H7 (cell line): ENCODE results near the gene SIM2. TPM values are rescaled to one million over a fixed set of nuclear protein-coding genes. Genes with fewer than 3 reads are reported as not detected.
"Not testable (repeated sequence)": the region's sequence is repeated elsewhere in the genome, so short reads cannot be mapped to it uniquely, and the experiment has no call there.

Source experiments
- DNase-seq: peaks from one replicate; pipeline ENCODE4 v3.0.0; 2012
- H3K27me3 ChIP-seq: 2 replicates; pipeline ENCODE4 v1.6.0; 2011; ENCODE audit warnings: mild to moderate bottlenecking, low read length; ENCODE audit not compliant: control insufficient read depth, insufficient read depth
- H3K36me3 ChIP-seq: replicated peaks from 2 replicates; pipeline ENCODE4 v1.5.1; 2011; ENCODE audit warnings: low read length; ENCODE audit not compliant: control insufficient read depth, insufficient read depth
- H3K4me3 ChIP-seq: 2 replicates; pipeline ENCODE4 v1.5.1; 2011; ENCODE audit warnings: low read depth, mild to moderate bottlenecking, control low read depth, low read length, moderate library complexity; ENCODE audit not compliant: insufficient read depth
- total RNA-seq: library from RNA; depleted of rRNA; stranded (reverse); fragments of >200 nt; shearing (Covaris generic); gene quantifications from 2 replicates; pipeline ENCODE4 v1.2.3, GENCODE V29; 2014

The SIM2 gene
- total RNA-seq, 1 experiment from 2014 or later, result 0.07 TPM

GRCh38 chr21:36672296-36672695 is 26.6 kb upstream of the SIM2 start:
- not testable (repeated sequence) for H3K27me3 ChIP-seq, DNase-seq, H3K36me3 ChIP-seq, H3K4me3 ChIP-seq

GRCh38 chr21:36672737-36673136 is 26.2 kb upstream of the SIM2 start:
- no peak for DNase-seq

GRCh38 chr21:36676039-36676950 is 22.6 kb upstream of the SIM2 start:
- DNase-seq, result peak; percentile 57

More at GRCh38 chr21:36672737-36673136, 26.2 kb upstream of the SIM2 start:
- no peak overlapping the region for H3K4me3 ChIP-seq
- H3K36me3 ChIP-seq, result no peaks in the 10 kb centered on the region
- peaks cover 1% of the 10 kb centered on the region; the same call in 1 of the 2 replicates for H3K27me3 ChIP-seq

DNA sequence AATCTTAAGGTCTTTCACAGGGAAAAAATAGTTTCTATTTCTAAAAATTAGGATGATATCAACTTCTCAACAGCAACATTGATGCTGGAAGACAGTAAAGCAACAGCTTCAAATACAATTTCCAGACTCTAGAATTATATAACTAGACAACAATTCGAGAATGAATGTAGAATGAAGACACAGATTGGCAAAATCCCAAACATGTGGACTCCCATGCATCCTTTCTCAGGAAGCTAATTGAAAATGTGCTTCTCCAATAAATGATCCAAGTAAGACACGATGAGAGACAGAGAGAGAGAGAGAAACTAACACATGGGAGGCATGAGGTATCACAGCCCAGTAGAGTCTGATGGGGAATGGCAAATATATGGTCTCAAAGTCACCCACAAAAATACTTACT is 21.5 kb upstream of the SIM2 start:
- H3K4me3 ChIP-seq, result no peak overlapping the region
- no peak for DNase-seq
- H3K27me3 ChIP-seq, result peaks cover 1% of the 10 kb centered on the region; the same call in 1 of the 2 replicates
- no peaks in the 10 kb centered on the region for H3K36me3 ChIP-seq

More at GRCh38 chr21:36676039-36676950, 22.6 kb upstream of the SIM2 start:
- H3K4me3 ChIP-seq, result no peak overlapping the region
- no peaks in the 10 kb centered on the region for H3K36me3 ChIP-seq
- H3K27me3 ChIP-seq, result peaks cover 1% of the 10 kb centered on the region; the same call in 1 of the 2 replicates

DNA sequence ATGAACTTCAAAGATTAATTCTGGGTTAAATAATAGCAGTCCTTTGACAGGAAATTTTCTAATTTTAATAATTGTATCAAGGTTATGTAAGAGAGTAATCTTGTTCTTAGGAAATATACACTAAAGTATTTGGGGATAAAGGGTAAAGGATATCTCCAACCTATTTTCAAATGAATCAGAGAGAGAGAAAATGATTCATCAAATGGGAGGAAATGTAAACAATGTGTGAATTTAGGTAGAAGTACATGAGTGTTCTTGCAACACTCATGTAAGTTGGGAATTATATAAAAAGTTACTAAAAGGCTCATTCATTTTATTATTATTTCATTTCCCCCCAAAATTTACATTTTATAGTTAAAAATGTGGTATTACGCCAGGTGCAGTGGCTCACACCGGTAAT is 20.4 kb upstream of the SIM2 start:
- Histone ChIP-seq H3K4me3 (no peak overlapping the region), H3K36me3 (no peaks in the 10 kb centered on the region), H3K27me3 (peaks cover 1% of the 10 kb centered on the region; the same call in 1 of the 2 replicates)
- no peak for DNase-seq

DNA sequence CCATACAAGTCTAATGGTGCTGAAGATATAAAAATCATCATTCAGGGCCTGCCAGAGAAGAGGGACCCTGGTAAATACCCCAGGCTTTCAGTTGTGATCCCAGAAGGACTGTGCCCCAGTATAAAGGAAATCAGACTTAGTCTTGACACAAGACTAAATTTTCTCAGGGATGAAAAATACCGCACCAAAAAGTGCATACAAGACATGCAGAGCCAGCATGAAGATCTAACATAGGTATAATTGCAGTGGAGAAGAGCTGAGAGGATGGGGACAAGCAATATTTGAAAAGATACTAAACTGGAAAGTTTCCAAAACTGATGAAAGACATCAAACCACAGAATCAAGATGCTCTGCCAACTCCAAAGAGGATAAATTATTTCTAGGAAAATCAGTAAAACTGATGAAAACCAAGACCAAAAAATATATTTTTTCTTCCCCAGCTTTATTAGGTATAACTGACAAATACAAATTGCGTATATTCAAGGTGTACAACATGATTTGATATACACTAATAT is 17.7 kb upstream of the SIM2 start:
- Histone ChIP-seq H3K36me3 (no peaks in the 10 kb centered on the region), H3K27me3 (peaks cover 4% of the 10 kb centered on the region), H3K4me3 (no peak overlapping the region)
- DNase-seq, result no peak

GRCh38 chr21:36684957-36685714 is 13.8 kb upstream of the SIM2 start:
- H3K4me3 ChIP-seq, result no peak overlapping the region
- peaks cover 14% of the 10 kb centered on the region for H3K27me3 ChIP-seq
- H3K36me3 ChIP-seq, result no peaks in the 10 kb centered on the region
- DNase-seq, result no peak

- no peak for DNase-seq
- H3K27me3 ChIP-seq, result peaks cover 32% of the 10 kb centered on the region
These were observed 12.0 kb upstream of the SIM2 start for GRCh38 chr21:36686955-36687354.

GRCh38 chr21:36688324-36688723 is 10.6 kb upstream of the SIM2 start:
- DNase-seq, result no peak
- Histone ChIP-seq H3K4me3 (no peak overlapping the region), H3K27me3 (peaks cover 46% of the 10 kb centered on the region), H3K36me3 (no peaks in the 10 kb centered on the region)

More at GRCh38 chr21:36686955-36687354, 12.0 kb upstream of the SIM2 start:
- Histone ChIP-seq H3K4me3 (no peak overlapping the region), H3K36me3 (no peaks in the 10 kb centered on the region)

- DNase-seq, result no peak
- Histone ChIP-seq H3K27me3 (peaks cover 53% of the 10 kb centered on the region), H3K36me3 (no peaks in the 10 kb centered on the region), H3K4me3 (no peak overlapping the region)
These were observed 9.6 kb upstream of the SIM2 start for GRCh38 chr21:36689324-36689723.

DNA sequence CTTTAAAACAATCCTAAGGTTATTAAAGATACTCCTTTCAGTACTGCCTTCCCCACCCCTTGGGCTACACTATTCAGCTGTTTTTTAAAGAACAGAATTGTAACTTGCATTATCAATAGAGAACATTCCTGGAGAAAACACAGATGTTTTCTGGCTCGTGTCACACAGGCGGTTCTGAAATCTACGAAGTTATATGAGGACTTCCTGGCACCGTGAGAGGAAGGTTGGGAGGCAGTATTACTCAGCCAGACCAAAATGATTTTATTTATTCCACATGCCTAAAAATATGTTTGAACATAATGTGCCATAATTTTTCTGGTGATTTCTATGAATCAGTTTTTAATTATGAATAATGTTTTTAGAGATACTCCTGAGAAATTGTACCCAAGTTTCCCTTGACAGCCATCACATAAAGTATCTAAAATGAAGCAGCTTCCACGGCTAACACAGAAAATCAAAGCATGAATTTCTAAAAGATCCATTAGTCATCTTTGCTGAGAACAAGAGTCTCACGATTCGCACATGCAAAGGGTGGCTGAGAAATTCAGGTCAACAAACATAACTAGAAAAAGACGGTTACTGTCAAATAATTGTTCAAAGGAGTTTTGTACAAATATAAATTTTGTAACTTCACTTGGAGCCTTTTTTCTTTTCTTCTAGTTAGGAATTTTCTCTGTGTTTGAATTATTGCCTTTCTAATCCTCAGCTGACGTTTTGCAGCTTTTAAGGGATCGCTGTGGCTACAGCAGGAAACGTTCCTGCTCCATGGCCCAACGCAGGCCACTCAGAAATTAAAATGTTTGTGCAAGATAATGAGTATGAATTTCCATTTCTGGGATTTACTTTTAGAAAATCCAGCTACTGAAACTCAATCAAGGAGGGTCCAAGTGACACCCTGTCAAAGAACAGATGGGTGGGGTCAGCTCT is 8.0 kb upstream of the SIM2 start:
- H3K36me3 ChIP-seq, result no peaks in the 10 kb centered on the region
- DNase-seq, result no peak
- H3K4me3 ChIP-seq, result no peak overlapping the region
- H3K27me3 ChIP-seq, result peaks cover 69% of the 10 kb centered on the region

DNA sequence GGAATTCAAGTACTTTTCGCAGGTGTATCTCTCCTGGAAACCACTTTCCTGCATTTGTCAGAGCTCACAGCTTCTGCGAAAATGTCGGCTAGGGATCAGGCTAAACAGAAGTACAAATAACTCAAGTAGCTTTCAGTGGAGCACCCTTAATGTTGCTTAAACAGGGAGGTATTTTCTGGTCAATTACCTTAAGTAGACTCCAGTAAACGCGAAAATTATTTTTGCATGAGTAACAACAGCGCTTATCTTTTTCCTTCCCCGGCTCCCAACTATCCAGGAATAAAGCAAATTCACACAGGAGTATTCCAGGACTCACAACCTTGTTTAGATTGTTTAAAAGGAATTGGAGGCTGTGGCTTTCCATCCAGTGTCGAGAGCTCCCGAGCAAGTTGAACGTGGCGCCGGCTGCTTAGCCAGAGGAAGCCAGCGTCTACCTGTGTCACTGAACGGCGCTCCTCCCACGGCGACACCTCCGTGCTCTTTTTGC is 7.3 kb upstream of the SIM2 start:
- H3K36me3 ChIP-seq, result no peaks in the 10 kb centered on the region
- H3K4me3 ChIP-seq, result no peak overlapping the region
- peak; percentile 49 for DNase-seq
- H3K27me3 ChIP-seq, result peaks cover 76% of the 10 kb centered on the region

DNA sequence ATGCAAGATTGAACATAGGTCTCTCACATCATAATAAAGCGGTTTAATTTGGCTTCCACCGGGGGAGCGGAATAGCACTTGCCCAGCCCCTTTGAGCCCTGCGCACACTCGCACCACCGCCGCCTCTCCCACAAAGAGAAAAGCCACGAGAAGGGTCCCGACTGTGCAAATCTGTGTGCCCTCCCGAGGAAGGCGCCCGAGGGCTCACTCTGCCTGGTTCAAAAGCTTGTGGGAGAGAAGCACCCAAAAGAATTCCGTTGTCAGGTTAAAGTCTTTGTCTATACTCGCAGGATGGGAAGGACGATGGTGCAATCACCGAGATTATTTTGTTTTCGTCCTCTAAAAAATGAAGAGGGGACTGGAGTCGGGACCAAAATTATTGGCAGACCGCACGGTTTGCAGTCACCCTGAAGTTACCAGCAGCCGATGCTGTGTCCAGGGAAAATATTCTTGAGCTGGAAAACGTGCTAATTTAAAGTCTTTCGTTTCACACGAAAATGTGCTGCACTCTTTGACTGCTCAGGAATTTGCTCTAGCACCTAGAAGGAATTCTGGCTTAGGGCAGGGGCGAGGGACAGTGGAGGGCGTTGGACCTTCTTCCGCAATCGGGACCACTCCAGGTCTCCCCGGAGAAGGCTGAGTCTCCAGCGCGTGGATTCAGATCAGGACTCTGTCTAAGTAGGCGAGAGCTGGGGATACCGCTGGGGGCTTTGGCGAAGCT is 6.6 kb upstream of the SIM2 start:
- peak; percentile 32 for DNase-seq
- Histone ChIP-seq H3K36me3 (no peaks in the 10 kb centered on the region), H3K27me3 (peaks cover 82% of the 10 kb centered on the region), H3K4me3 (no peak overlapping the region)
